ENCODE measurements around the gene MROH8. TPM values are rescaled to one million over a fixed set of nuclear protein-coding genes. Genes with fewer than 3 reads are reported as not detected.

Gene MROH8
- total RNA-seq, 2 experiments from 2014 or later = 1.3 to 5.7 TPM

DNA sequence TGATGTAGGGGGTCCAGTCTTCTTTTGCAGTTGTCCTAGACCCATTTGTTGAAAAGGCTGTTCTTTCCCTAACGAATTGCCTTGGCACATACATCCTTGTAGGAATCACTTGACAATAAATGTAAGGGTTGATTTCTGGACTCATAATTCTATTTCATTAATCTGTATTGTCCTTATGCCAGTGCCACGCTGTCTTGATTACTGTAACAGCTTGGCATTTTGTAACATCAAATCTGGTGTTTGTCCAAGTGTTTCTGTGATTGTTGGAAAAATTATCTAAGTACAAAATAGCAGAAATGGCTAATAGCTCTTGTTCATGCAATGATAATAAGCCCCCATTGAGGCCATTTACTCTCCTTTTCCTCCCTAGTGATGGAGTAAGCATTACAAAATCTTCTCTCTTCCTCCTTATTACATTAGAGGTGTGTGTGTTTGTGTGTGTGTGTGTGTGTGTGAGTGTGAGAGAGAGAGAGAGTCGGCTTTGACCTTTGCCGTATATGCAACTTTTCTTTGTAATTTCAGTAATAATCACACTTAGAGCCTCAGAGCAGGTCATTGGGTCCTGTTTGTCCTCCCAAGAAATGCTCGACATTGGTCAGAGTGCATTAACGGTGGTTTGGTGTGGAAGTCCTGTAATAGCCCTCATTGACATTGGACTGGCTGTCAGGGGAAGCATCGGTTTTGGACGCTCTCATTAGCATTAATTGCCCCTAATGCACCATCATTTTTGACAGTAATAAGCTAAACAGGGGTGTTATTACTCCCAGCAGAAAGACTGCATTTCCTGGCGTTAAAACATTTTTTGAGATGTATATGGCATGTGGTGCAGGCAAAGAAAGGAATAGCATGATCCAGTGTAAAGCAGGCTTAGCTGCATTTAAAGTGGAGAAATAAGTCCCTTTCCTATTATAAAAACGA, 40.7 kb upstream of the MROH8 start:
- no peaks in the 10 kb centered on the region for H3K9me3 ChIP-seq (ENCODE audit: low read length)
- no peak overlapping the region for H3K4me2 ChIP-seq (ENCODE audit: low read length)
- DNase-seq (ENCODE audit: low spot score) = no peak
- TF ChIP-seq EZH2phosphoT487 (IDR thresholded peaks at IDR 0.05; ENCODE audit: borderline replicate concordance, low read depth, low read length) = no peak
- TF ChIP-seq, protein P1, sequence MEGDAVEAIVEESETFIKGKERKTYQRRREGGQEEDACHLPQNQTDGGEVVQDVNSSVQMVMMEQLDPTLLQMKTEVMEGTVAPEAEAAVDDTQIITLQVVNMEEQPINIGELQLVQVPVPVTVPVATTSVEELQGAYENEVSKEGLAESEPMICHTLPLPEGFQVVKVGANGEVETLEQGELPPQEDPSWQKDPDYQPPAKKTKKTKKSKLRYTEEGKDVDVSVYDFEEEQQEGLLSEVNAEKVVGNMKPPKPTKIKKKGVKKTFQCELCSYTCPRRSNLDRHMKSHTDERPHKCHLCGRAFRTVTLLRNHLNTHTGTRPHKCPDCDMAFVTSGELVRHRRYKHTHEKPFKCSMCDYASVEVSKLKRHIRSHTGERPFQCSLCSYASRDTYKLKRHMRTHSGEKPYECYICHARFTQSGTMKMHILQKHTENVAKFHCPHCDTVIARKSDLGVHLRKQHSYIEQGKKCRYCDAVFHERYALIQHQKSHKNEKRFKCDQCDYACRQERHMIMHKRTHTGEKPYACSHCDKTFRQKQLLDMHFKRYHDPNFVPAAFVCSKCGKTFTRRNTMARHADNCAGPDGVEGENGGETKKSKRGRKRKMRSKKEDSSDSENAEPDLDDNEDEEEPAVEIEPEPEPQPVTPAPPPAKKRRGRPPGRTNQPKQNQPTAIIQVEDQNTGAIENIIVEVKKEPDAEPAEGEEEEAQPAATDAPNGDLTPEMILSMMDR (conservative IDR thresholded peaks at IDR 0.05; ENCODE audit: low read length) = no peak
- no peaks in the 10 kb centered on the region for H4K20me1 ChIP-seq (ENCODE audit: insufficient read depth, low read length)
- POLR2A ChIA-PET = interaction anchor here (0.7 kb wide), 1 partner anchor 149 kb away, joined by 5 read pairs; no protein-coding TSS in a partner anchor
- H3K9me2 ChIP-seq (ENCODE audit: insufficient read depth, low read length) = no peaks in the 10 kb centered on the region
- peaks cover 96% of the 10 kb centered on the region for H3K36me3 ChIP-seq (ENCODE audit: insufficient read depth, low read length)
- intact Hi-C loops (cut with micrococcal nuclease; ENCODE audit: unreplicated experiment) = no loop called here
- H3K4me3 ChIP-seq (ENCODE audit: low read depth, low read length, poor library complexity, severe bottlenecking) = no peak overlapping the region
- no peaks in the 10 kb centered on the region for H3K4me1 ChIP-seq (ENCODE audit: insufficient read depth, low read length, poor library complexity, severe bottlenecking)
- H3K79me2 ChIP-seq (ENCODE audit: insufficient read depth, low read depth, low read length) = no peaks in the 10 kb centered on the region
- BruUV-seq (replicated peaks) = no TSS peak
- H2AFZ ChIP-seq (ENCODE audit: low read length) = no peak overlapping the region
- H3K27ac ChIP-seq (ENCODE audit: low read depth, low read length, poor library complexity, severe bottlenecking) = no peak overlapping the region
- CTCF ChIA-PET (ENCODE audit: unreplicated experiment) = no interaction called here

DNA sequence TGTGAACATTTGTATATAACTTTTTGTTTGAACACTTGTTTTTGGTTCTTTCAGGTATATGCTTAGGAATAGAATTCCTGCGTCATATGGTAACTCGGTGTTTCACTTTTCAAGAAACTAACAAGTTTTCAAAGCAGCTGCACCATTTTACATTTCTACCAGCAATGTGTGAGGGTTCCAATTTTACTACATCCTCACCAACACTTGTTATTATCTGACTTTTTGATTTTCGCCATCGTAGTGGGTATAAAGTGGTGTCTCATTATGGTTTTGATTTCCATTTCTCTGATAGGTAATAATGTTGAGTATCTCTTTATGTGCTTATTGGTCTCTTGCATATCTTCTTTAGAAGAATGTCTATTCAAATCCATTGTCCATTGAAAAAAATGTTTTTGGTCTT, 39.6 kb upstream of the MROH8 start:
- BruUV-seq (replicated peaks) = no TSS peak
- no peak for DNase-seq (ENCODE audit: low spot score)
- H3K36me3 ChIP-seq (ENCODE audit: insufficient read depth, low read length) = peaks cover 95% of the 10 kb centered on the region
- no peak overlapping the region for H2AFZ ChIP-seq (ENCODE audit: low read length)
- H3K27ac ChIP-seq (ENCODE audit: low read depth, low read length, poor library complexity, severe bottlenecking) = no peak overlapping the region
- ChIA-PET CTCF (ENCODE audit: unreplicated experiment) (no interaction called here), POLR2A (no interaction called here)
- H4K20me1 ChIP-seq (ENCODE audit: insufficient read depth, low read length) = no peaks in the 10 kb centered on the region
- H3K4me3 ChIP-seq (ENCODE audit: low read depth, low read length, poor library complexity, severe bottlenecking) = no peak overlapping the region
- TF ChIP-seq, protein P1 (conservative IDR thresholded peaks at IDR 0.05; ENCODE audit: low read length) = no peak
- no peak for TF ChIP-seq EZH2phosphoT487 (IDR thresholded peaks at IDR 0.05; ENCODE audit: borderline replicate concordance, low read depth, low read length)
- no peak overlapping the region for H3K4me2 ChIP-seq (ENCODE audit: low read length)
- intact Hi-C loops (cut with micrococcal nuclease; ENCODE audit: unreplicated experiment) = no loop called here
- no peaks in the 10 kb centered on the region for H3K9me2 ChIP-seq (ENCODE audit: insufficient read depth, low read length)
- no peaks in the 10 kb centered on the region for H3K9me3 ChIP-seq (ENCODE audit: low read length)
- no peaks in the 10 kb centered on the region for H3K4me1 ChIP-seq (ENCODE audit: insufficient read depth, low read length, poor library complexity, severe bottlenecking)
- no peaks in the 10 kb centered on the region for H3K79me2 ChIP-seq (ENCODE audit: insufficient read depth, low read depth, low read length)

DNA sequence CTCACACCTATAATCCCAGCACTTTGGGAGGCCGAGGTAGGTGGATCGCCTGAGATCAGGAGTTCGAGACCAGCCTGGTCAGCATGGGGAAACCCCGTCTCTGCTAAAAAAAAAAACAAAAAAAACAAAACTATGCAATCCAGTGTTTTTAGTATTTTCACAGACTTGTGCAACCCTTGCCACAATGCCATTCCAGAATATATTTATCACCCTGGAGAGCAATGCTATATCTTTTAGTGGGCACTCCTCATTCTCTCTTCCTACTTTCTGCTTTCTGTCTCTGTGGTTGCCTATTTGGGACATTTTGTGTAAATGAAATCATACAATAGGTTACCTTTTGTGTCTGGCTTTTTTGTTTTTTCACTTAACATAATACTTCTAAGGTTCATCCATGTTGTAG, 39.1 kb upstream of the MROH8 start:
- Histone ChIP-seq H3K9me3 (ENCODE audit: low read length) (no peaks in the 10 kb centered on the region), H3K4me2 (ENCODE audit: low read length) (no peak overlapping the region), H3K9me2 (ENCODE audit: insufficient read depth, low read length) (no peaks in the 10 kb centered on the region), H4K20me1 (ENCODE audit: insufficient read depth, low read length) (no peaks in the 10 kb centered on the region), H3K4me1 (ENCODE audit: insufficient read depth, low read length, poor library complexity, severe bottlenecking) (no peaks in the 10 kb centered on the region), H3K27ac (ENCODE audit: low read depth, low read length, poor library complexity, severe bottlenecking) (no peak overlapping the region), H3K4me3 (ENCODE audit: low read depth, low read length, poor library complexity, severe bottlenecking) (no peak overlapping the region), H3K79me2 (ENCODE audit: insufficient read depth, low read depth, low read length) (no peaks in the 10 kb centered on the region), H3K36me3 (ENCODE audit: insufficient read depth, low read length) (peaks cover 95% of the 10 kb centered on the region), H2AFZ (ENCODE audit: low read length) (no peak overlapping the region)
- POLR2A ChIA-PET = no interaction called here
- no peak for DNase-seq (ENCODE audit: low spot score)
- CTCF ChIA-PET (ENCODE audit: unreplicated experiment) = no interaction called here
- TF ChIP-seq EZH2phosphoT487 (IDR thresholded peaks at IDR 0.05; ENCODE audit: borderline replicate concordance, low read depth, low read length) = no peak
- TF ChIP-seq, protein P1 (conservative IDR thresholded peaks at IDR 0.05; ENCODE audit: low read length) = no peak
- intact Hi-C loops (cut with micrococcal nuclease; ENCODE audit: unreplicated experiment) = no loop called here
- no TSS peak for BruUV-seq (replicated peaks)

All from OCI-LY7 (cell line).